ENCODE results near the gene MAFB.

DNA sequence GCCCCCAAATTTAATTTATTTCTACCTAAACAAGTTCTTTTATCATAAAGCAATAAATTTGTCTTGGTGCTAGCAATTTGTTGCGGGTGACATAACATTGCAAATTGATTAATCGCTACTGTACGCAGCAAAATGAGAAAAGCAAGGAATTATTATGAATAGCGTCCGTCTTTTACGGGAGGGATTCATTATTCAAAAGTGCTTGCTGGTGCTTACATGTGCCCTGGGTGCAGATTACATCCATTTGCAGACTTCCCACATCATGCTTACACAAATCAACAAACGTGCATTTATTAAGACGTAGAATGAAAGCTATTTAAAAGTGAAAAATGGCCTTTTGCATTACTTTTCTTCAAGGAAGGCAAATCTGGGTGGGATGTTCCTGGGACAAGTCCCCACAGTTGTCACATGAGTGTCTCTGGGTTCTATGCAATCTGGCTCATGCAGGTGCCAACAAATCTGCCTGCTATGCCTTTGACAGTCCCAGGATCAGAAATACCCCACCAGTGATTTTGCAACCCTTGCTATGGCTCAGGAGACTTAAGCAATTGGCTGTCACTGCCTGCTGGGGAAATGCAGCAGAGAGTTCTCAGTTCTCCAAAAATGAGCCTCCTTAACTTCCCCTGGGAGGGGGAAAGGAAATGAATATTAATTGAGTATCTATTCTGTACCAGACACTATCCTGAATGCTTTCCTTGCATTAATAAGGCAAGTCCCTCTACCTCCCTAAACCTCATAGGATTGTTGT lies 30.1 kb upstream of the MAFB start:
- TF ChIP-seq, protein P1, sequence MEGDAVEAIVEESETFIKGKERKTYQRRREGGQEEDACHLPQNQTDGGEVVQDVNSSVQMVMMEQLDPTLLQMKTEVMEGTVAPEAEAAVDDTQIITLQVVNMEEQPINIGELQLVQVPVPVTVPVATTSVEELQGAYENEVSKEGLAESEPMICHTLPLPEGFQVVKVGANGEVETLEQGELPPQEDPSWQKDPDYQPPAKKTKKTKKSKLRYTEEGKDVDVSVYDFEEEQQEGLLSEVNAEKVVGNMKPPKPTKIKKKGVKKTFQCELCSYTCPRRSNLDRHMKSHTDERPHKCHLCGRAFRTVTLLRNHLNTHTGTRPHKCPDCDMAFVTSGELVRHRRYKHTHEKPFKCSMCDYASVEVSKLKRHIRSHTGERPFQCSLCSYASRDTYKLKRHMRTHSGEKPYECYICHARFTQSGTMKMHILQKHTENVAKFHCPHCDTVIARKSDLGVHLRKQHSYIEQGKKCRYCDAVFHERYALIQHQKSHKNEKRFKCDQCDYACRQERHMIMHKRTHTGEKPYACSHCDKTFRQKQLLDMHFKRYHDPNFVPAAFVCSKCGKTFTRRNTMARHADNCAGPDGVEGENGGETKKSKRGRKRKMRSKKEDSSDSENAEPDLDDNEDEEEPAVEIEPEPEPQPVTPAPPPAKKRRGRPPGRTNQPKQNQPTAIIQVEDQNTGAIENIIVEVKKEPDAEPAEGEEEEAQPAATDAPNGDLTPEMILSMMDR (IDR thresholded peaks at IDR 0.05): no peak
- TF ChIP-seq POLR2A (IDR thresholded peaks at IDR 0.05): no peak
